HCEC 1CT (cell line): ENCODE measurements around the gene ATP8A2.
"Not testable (repeated sequence)": the region's sequence is repeated elsewhere in the genome, so short reads cannot be mapped to it uniquely, and the experiment has no call there.

Source experiments
- DNase-seq: peaks from one replicate; pipeline ENCODE4 v3.0.0-alpha.2; 2017

ATP8A2 gene

DNA sequence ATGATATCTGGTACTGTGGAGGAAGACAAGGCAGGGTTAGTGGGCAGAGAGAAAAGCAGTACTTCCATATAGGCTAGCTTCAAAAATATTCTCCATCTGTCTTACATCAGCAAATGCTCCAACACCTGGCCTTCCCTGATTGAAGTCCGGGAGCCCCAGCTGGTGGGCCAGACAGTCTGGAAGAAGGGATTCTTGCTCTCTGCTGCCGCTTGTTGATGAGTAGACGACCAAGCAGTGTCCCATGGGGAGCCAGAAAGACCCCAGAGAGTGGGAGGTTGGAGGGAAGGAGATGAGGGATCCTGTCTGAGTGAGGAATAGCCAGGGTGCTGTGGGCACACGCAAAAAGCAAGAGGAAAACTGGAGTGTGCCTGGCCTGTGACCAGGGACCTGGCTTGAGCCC, 95.1 kb downstream of the ATP8A2 start:
- DNase-seq, result no peak

DNA sequence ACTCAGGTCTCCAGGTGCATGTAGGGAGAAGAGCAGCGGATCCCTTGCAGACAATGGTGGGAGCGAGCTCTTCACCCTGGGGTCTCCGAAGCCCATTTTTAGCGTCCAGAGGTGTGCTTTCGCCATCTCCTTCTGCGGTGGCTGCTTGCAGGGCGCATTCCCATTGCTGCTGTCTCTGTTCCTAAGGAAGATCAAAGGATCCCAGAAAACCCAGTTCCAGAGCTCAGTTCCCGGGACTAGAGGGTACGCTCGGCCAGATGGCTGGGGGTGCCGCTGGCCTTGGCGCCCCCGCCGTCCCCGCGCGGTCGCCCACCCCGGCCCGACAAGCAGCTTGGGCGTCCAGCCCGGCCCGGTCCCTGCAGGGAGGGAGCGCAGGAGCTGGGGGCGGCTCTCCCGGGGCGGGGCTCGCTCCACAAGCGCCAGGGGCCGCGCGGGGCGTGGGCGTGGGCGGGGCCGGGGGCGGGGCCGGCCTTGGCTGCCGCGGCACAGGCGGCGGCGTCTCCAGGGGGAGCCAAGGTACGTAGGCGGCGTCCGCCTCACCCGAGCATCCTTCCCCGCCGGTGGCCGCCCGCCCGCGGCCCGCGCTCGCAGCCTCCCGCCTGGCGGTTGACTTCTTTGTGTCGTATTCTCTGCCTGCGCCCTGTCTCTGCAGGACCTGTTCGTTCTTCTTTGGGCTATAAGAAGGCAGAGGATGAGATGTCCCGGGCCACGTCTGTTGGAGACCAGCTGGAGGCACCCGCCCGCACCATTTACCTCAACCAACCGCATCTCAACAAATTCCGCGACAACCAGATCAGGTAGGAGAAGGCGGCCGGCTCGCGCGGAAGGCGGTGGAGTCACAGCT, 96.8 kb downstream of the ATP8A2 start:
- no peak for DNase-seq

DNA sequence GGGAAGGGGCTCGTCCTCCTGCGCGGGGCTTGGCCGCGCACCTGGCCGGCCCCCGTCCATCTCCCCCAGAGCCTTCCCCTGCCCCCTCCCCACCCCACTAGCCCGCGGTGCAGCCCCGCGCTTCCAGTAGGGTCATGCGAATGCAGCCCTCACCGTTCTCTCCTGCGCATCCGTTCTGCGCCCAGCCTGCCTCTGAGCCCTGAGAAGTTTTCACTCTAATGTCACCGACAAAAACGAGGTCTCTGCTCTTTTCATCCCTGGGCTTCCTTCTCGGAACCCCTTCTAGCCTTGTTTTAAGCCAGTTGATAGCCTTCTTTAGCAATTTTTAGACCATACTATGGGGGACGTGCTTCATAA, 97.4 kb downstream of the ATP8A2 start:
- no peak for DNase-seq

DNA sequence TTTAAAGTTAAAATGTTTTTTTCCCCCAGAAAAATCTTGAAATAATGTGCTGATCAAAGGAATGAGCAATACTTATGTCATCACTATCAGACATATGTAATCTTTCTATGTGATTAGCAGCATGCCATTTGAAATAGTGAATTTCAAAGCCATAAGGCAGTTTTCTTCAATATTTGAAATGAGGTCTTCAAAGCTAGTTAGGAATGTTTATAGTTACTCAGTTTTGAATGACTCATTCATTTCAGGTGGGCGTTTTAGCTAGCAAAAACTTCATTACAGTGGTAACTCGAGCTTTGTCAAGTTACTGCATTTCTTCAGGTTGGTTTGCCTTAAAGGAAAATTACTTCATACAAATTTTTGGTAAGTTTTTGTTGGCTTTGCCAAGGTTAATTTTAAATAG, 102.1 kb downstream of the ATP8A2 start:
- DNase-seq, result no peak

DNA sequence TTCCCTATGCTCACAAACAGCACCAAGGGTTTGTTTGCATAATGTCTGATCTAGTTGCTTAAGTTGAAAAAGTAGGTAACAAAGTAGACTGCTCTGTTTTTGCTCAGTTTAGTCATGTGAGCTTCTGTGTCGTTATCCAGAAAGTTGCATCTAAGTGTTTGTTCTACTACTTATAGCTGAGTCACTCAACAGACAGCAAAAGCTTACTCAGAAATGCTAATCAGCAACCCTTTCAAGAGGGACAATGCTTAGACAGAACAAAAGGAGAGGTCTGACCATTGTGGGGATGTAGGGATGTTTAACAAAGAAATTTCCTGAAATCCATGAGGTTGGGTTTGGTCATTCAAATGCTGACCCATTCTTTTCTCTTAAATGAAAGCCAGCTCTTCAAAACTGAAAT, 106.4 kb downstream of the ATP8A2 start:
- DNase-seq, result no peak

DNA sequence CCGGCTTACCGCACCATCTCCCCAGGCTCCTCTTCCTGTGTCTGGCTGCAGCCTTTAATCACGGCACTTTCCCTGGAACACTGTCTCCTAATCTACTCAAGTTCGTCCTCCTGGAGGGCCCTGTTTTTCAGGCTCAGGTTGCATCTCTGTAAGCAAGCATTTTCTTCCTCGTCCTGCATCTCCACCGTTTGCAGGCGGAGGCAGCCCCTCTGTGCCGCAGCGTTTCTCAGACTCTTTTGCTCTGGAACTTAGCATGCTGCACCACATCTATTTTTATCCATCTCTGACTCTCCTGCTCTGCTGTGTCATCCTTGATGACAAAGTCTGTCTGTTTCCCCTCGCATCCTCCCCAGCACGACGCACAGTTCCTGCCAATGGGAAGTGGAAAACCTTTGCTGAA, 117.5 kb downstream of the ATP8A2 start:
- no peak for DNase-seq

DNA sequence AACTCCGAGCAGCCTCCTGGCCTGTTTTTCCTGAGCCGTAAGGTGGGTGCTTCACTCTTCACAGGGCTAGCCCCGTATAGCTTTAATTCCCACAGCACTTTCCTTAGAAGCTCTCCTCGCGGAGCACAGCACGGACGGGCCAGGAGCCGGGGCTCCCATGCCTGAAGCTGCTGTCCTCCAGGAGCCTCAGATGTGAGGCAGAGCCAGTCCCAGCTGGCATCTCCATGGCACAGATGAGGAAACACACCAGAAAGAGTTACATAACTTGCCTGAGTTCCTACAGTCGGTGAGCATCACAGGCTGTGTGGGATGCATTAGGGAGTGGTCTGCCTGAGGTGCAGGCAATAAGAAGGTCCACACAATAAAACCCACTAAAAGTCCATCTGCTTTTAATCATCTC, 118.5 kb downstream of the ATP8A2 start:
- no peak for DNase-seq

DNA sequence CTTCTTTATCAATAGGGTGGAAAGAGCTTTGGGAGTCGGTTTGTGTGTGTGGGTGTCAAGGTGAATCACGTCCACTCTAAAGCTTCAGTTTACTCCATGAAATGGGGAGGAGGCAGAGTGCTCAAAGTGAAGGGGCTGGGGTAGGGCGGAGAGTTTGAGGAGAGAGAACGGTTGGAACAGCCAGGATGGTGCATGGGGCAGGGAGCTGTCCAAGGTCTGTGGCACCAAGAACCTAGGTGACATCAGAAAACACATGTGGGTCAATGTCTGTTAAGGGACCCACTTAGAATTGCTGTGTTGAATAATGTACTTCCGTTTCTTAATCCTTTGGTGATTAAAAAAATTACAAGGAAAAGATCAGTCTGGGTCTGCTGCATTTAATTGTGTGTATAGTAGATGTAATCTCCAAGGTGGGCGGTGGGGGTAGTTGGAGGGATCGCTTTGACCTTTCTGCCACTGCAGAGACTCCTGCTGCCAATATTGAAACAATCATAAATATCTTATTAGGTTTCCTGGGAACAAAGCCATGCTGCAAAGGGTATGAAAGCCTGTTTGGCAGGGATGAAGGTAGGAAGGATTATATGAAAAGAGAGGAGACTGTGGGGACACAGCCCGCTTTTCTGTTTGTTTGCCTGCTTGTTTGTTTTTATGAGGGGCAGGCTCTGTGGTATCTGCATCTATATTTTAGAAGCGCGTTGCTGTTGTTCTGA, 122.3 kb downstream of the ATP8A2 start:
- DNase-seq, result no peak

DNA sequence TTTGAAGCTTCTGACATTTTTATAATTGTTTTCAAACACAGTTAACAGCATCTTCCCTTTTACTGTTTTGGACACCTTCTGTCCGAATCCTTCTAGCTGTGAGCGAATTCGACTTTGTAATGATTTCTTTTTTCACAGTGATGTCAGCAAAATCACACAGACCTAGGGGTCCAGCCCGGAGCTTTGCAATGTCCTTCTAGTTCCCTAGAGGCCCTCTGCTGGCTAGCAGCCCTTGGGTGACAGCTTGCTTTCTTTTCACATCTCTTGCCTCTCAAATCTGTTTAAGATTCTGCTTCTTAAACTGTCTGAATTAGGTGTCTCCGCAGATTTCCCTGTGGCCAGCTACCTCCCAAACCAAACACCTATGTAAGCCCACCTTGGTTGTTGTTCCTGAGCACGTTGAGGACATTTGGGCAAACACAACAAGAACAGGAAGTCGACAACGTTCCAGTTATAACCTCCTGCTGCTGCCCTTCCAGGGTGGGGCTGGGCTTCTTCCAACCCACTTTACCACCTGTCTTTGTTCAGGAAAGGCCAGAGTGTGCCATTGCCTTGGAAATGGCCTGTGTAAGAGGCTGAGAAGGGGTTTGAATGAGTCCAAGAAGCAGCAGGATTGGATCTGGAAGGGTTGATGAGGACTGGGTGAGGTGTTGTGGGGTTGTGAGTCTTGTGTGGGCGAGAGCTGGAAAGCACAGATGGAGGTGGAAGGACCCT, 123.1 kb downstream of the ATP8A2 start:
- DNase-seq, result no peak

DNA sequence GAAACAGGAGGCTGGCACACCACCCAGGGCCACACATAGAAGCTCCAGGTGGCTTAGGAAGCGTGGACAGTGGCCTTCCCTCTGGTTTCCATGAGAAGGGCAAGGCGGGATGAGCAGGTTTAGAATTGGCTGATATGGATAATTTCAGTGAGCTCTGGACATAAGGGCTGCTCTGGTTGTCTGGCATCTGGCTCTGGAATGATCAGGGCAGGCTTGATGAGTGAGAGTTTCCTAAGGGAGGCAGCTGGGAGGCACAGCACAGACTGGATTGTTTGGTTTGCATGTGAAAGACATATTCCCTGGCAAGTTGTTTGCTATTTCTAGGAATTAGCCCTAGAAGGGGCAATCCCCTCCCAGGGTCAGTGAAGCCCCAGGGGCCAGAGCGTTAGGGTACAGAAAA, 129.5 kb downstream of the ATP8A2 start:
- no peak for DNase-seq

DNA sequence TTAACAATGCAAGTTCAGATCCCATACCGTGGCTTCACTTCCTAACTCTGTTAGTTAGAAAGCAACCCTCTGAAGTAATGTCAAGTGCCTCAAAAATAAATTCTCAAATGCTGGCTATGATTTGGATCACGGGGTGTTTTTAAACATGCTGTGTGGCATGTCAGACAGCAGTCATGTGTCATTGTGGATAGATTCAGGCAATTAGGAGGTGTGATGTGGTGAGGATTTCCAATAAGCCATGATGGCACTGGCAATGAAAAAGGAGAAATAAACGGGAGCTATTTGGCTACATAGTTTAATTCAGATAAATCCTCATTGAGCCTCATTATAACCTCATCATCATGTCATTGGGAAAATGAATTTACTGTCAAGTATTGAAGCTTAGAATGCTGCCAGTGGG, 130.3 kb downstream of the ATP8A2 start:
- no peak for DNase-seq

DNA sequence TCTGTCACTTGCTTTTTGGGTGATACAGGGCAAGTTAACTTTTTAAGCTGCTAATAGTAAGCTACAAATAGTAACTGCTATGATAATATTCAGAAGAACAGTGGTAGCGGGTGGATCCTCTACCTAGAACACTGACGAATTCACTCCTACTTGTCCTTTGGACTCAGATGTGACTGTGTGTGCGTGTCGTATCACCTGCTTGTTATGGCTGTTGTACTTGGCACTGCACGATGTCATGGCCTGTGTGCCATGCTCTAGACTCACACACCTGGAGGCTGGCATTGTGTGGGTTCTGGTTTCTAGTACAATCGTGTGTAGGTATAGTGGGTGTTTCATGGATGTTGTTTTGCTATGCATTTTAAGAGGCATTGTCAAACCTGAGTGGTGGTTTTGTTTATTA, 130.8 kb downstream of the ATP8A2 start:
- DNase-seq, result no peak

DNA sequence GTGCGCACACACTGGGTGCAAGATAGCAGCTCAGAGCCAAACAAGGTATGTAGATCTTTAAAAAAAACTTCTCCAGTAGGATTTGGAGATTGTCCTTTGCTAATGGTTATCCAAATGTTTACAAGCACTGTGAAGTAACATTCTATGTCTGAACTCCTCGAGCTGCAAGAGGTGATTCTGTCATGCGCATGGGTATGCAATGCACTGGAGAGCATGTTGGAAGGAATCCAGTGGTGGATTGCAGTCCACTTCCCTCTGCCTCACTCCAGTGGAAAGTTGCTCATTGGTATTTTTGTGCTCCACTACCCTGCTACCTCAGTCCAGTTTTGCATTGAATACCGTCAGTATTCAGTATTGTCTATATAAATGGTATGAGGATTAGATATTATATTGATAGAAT, 132.1 kb downstream of the ATP8A2 start:
- DNase-seq, result no peak

DNA sequence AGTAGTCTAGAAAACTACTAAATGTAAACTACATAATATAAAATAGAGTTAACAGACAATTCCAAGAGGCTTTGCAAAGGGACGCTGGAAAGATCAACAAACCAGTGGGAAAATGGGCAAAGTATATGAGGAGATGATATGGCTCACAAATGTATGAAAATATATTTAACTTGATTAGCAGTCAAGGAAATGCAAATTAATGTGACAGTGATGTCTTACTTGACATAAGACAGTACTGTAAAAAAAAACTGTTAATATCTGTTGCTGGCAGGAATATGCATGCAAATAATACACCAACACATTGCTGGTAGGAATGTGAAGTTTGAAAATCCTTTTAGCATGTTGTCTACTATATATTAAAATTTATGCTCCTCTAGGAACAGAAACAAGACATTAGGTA, 136.1 kb downstream of the ATP8A2 start:
- DNase-seq, result no peak

DNA sequence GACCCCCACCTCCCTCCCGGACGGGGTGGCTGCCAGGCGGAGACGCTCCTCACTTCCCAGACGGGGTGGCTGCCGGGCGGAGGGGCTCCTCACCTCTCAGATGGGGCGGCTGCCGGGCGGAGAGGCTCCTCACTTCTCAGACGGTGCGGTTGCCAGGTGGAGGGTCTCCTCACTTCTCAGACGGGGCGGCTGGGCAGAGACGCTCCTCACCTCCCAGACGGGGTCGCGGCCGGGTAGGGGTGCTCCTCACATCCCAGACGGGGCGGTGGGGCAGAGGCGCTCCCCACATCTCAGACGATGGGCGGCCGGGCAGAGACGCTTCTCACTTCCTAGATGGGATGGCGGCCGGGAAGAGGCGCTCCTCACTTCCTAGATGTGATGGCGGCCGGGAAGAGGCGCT, 141.3 kb downstream of the ATP8A2 start:
- DNase-seq, result not testable (repeated sequence)

DNA sequence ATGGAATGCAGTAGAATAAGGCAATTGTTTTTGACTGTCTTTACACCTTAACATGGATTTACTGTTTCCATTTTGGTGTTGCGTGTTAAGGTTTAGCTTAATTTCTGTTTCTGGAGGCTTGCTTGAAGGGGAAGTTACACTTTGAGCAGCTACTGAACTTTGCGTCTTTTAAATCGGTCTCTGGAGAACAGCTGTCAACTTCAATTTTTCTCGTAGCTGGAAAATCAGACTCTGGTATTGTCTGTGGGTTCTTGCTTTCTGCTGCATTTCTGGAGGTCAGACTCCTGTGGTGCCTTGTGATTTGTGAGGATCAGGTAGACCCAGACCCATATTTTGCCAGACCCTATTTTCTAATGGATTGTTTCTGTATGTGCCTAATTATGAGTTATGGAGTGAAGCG, 146.7 kb downstream of the ATP8A2 start:
- DNase-seq, result no peak

DNA sequence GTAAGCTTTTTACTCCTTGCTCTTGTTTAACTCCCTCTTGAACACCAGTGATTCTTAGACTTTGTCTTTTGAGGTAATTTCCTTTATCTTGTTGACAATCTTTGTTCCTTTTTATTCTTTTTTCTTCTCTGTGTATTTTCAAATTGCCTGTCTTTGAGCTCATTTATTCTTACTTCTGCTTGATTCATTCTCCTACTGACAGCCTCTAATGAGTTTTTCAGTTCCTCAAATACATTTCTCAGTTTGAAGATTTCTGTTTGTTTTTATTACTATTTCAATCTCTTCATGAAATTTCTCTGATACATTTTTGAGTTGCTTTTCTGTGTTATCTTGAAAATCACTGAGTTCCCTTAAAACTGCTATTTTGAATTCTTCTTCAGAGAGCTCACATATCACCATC, 154.1 kb downstream of the ATP8A2 start:
- DNase-seq, result no peak

DNA sequence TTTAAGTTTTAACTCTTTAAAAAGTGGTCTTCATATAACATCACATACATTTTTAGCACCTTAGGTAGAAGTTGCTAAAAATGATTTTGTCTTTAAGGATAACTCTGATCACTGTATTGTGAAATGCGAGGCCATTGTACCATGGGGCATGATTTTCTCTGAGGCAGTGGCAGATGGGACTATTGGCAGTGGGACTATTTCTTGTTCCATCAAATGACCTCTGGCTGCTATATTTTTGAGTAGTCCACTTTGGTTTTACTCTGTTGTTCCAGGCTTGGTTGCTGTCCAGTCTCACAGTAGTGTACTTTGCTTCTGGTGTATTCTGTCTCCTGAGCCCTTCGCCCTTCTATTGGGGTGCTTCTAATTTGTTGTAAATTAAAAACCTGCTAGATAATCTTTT, 156.5 kb downstream of the ATP8A2 start:
- DNase-seq, result no peak

DNA sequence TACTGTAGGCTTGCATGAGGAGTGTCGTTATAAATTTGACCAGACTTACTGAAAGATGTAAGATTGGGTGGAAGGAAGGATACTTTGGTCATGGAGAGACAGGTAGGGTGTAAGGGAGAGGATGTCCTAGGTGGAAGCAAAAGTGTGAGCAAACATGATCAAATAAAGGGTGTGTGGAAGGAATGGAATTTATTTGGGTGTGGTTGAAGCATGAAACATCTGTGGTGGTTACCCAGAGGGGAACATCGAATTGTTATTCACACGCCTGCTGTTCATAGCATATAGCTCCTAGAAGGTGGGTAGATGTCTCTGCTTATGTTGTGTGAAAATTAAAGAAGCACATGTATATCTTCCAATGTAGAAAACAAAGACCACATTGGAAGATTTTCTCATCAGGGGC, 157.7 kb downstream of the ATP8A2 start:
- no peak for DNase-seq

DNA sequence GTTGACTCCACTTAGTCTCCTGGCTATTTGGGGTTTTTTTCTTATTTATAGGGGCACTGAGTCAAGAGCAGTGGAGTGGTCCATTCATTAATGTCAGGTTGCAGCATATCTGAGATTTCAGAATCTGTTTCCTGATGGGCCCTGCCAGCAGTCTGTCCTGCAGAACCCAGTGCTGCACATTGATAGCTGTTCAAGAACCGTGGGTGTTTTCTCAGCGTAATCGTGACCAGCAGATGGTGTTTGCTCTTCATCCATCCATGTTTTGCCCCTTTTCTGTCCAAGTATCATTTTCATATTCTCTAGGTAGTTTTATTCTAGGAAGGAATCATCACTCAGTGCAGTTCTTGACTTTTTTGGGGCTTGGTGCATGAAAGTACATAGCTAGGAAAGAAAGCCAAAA, 166.5 kb downstream of the ATP8A2 start:
- no peak for DNase-seq

DNA sequence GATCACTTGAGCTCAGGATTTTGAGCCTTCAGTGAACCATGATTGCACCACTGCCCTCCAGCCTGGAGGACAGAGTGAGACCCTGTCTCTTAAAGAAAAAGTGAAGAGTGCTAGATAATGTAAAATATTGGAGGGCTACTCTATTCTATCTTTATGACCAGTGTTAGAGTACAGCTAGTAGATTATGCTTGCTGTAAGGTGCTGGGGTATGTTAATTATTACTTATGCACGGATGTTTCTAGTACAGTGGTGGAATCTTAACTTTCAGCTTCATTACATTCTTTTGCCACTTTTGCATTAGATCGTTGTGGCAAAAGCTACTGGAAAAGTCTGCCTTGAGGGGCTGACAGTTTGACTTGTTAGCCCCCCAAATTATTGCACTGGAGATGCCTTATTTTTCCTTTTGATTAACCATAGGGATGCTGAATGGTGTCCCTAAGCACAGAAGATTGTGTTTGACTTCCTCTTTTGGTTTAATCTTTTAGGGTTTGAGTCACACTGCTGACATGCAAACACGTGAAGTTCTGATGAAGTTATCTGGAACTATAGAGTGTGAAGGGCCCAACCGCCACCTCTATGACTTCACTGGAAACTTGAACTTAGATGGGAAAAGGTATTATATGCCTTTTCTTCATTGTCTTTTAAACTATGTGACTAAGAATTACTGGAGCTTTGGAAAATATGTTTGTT, 169.8 kb downstream of the ATP8A2 start:
- DNase-seq, result no peak

DNA sequence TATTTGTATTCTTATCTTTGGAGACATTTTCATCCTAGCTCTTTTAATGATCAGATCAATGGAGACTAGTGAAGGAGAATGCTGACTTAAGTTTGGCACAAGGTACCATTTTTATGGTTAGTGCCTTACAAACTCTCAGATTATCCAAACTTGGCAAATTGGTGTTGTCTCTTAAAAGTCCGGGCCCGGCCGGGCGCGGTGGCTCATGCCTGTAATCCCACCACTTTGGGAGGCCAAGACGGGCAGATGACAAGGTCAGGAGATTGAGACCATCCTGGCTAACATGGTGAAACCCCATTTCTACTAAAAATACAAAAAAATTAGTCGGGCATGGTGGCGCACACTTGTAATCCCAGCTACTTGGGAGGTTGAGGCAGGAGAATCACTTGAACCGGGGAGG, 177.2 kb downstream of the ATP8A2 start:
- not testable (repeated sequence) for DNase-seq

DNA sequence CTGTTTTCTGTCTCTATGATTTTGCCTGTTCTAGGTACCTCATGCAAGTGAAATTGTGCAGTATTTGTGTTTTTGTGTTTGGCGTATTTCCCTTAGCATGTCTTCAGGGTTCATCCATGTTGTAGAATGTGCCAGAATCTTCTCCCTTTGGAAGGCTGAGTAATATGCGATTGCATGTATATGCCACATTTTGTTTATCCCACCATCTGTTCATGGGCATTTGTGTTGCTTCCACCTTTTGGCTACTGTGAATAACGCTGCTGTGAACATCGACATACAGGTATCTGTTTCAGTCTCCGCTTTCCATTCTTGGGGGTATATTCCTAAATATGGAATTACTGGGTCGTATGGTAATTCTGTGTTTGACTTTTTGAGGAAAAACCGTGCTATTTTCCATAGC, 190.0 kb downstream of the ATP8A2 start:
- DNase-seq, result no peak

DNA sequence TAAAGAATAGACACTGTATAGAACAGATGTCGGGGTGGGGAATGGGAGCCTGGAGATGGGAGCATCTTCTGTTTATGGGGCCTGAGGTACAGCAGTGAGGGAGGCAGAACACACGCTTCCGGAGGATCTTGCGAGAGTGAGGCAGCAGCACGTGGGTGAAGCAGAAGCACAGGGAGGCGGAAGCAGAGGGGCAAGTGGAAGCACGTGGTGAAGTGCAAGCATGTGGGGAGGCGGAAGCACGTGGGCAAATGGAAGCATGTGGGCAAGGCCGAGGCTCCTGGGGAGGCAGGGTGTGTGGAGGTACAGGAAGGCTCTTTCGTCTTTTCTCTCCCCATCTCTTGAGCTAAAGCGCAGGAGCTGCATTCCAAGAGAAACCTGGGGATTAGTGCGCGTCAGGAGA, 198.4 kb downstream of the ATP8A2 start:
- no peak for DNase-seq
